Activated CD8-positive, alpha-beta memory T cell treated with anti-CD3 and anti-CD28 coated beads, Interleukin-2, amount 50 U/mL, for 24 hours (primary cell): ENCODE measurements around the gene PSMD13.
"Not testable (repeated sequence)": the region's sequence is repeated elsewhere in the genome, so short reads cannot be mapped to it uniquely, and the experiment has no call there.

Source experiments
- DNase-seq: peaks from one replicate; pipeline ENCODE4 v3.0.0-alpha.2; 2020; ENCODE audit errors: extremely low read depth

Gene PSMD13

DNA sequence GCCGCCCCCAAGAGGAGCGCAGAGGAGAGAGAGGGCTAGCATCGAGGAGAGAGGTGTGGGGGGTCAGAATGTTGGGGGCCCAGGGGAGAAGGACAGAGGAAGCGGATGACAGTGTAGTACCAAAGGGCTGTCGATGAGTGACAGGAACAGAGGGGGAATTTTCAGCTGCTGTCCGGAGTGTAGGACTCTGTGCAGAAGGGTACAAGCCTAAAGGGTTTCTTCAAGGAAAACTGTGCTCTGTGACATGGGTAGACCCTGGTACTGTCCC, 36.1 kb downstream of the PSMD13 start:
- DNase-seq, result no peak

DNA sequence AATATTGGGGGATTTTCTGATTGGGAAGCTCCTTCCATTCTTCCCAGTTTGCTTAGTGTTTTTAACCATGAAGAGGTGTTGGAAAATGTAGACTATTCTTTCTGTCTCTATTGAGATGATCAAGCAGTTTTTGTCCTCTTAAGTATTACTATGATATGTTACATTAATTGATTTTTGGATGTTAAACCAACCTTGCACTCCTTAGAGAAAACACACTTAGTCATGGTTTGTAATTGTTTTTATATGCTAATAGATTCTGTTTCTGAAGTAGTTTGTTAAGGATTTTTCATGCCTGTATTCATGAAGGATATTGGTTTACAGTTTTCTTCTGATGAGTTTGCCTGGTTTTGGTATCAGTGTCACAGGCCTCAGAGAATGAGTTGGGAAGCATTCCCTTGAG, 39.4 kb downstream of the PSMD13 start:
- DNase-seq, result no peak

DNA sequence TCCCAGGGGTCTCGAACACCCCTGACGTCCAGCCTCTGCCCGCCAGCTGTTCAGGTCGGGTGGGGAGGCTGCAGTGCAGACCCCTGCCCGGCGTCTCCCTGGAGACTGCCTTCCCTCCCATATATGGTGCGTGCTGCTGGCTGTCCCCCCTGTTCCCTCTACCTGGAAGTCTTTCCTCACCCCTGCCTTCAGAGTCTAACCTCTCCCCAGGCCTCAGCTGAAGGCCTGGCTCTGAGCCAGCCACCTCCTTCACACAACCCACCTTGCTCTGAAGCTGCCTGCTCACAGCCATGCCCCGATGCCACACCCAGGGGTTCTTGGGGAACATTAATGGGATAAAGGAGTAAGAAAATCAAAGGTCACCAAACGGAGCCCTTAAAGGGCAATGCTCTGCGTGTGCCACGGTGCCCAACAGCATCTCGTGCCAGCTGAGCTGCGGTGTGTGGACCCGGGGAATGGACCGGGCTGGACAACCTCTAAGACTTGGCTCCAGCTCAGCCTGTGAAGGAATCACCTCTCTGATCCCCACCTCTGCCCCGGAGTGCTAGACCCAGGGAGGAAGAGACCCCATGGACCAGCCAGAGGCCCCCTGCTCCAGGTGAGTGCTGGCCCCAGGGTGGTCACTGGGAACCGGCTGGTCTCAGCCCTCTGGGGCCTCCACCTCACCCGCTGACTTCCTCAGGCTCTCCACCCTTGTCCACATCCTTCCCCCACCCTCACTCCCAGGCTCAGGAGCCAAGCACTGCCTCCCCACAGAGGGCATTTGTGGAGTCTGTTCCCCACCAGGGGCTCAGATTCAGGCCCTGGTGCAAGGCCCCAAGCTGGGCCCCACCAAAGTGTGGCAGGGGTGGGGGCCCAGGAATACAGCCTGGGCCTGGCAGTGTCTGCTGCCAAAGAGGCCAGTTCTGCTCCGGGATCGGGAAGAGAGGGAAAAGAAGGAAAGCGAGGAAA, 41.5 kb downstream of the PSMD13 start, which contains the start of gene NLRP6:
Gene NLRP6, plus strand, starts transcription at position 407 of the 951 bp plus-strand sequence. Its CDS starts 163 bp downstream, at position 570.
- DNase-seq, result no peak

DNA sequence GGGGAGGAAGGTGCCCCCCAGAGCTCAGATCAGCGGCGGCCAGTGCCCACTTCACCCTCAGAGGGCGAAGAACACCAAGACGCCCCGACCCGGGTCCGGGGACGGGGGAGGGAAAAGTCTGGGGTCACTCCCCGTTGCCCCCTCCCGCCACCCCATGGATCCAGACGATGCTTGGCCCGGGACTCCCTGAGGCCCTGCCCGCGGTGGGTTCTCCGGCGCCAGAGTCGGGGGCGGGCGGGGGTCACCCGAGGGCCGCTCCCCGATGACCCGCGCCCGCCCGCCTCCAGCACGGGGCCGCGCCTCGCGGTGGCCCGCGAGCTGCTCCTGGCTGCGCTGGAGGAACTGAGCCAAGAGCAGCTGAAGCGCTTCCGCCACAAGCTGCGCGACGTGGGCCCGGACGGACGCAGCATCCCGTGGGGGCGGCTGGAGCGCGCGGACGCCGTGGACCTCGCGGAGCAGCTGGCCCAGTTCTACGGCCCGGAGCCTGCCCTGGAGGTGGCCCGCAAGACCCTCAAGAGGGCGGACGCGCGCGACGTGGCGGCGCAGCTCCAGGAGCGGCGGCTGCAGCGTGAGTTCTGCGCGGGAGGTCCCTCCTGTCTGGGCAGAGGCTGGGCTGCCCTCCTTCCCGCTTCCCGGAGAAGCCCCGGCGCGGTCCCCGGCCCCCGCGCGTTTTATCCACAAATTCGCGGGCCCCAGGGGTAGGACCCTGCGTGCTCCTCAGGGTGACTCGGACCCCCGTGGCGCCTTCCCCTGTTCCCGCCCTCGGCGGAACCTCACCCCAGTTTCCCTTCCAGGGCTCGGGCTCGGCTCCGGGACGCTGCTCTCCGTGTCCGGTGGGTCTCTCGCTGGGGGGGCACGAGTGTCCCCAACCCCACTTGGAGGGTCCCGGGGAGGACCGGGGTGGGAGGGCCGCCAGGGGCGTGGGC, 42.5 kb downstream of the PSMD13 start:
- DNase-seq, result no peak

DNA sequence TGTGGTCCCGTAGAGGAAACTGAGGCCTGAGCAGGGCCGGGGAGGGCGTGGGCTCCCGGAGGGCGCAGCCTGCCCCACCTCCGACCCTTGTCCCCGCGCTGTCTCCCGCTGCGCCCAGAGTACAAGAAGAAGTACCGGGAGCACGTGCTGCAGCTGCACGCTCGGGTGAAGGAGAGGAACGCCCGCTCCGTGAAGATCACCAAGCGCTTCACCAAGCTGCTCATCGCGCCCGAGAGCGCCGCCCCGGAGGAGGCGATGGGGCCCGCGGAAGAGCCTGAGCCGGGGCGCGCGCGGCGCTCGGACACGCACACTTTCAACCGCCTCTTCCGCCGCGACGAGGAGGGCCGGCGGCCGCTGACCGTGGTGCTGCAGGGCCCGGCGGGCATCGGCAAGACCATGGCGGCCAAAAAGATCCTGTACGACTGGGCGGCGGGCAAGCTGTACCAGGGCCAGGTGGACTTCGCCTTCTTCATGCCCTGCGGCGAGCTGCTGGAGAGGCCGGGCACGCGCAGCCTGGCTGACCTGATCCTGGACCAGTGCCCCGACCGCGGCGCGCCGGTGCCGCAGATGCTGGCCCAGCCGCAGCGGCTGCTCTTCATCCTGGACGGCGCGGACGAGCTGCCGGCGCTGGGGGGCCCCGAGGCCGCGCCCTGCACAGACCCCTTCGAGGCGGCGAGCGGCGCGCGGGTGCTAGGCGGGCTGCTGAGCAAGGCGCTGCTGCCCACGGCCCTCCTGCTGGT, 43.4 kb downstream of the PSMD13 start:
- DNase-seq, result no peak

DNA sequence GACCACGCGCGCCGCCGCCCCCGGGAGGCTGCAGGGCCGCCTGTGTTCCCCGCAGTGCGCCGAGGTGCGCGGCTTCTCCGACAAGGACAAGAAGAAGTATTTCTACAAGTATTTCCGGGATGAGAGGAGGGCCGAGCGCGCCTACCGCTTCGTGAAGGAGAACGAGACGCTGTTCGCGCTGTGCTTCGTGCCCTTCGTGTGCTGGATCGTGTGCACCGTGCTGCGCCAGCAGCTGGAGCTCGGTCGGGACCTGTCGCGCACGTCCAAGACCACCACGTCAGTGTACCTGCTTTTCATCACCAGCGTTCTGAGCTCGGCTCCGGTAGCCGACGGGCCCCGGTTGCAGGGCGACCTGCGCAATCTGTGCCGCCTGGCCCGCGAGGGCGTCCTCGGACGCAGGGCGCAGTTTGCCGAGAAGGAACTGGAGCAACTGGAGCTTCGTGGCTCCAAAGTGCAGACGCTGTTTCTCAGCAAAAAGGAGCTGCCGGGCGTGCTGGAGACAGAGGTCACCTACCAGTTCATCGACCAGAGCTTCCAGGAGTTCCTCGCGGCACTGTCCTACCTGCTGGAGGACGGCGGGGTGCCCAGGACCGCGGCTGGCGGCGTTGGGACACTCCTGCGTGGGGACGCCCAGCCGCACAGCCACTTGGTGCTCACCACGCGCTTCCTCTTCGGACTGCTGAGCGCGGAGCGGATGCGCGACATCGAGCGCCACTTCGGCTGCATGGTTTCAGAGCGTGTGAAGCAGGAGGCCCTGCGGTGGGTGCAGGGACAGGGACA, 44.1 kb downstream of the PSMD13 start:
- DNase-seq, result no peak

DNA sequence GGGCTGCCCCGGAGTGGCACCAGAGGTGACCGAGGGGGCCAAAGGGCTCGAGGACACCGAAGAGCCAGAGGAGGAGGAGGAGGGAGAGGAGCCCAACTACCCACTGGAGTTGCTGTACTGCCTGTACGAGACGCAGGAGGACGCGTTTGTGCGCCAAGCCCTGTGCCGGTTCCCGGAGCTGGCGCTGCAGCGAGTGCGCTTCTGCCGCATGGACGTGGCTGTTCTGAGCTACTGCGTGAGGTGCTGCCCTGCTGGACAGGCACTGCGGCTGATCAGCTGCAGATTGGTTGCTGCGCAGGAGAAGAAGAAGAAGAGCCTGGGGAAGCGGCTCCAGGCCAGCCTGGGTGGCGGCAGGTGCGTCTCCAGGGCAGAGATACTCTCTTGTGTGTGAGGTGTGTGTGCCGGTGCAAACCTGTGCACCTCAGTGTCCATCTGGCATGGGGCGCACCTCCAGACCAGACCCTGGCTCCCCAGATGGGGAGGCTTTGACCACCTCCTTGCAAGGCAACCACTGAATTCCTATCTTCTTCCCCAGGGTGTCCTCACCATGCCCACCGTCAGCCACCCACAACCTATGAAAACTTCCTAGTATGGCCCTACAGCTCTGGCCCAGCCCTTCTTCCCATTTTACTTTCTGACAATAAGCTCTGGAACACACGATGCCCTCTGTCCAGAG, 44.8 kb downstream of the PSMD13 start:
- DNase-seq, result no peak

DNA sequence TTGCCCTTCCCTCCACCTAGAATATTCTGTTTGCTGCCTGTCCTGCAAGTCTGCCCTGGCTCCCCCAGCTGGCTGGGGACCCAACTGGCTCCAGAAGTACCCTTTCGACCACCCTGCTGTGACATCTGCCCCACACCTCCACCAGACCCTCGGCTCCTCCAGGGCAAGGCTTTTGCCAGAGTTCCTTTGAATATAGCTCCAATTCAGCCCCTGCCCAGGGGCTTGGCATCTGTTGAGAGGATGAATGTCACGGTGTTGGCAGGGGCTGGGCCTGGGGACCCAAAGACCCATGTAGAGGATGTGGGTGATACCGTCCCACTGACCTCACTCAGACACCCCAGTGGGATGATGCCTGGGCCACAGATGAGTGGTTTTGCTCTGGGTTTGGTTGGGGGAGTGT, 45.4 kb downstream of the PSMD13 start:
- no peak for DNase-seq

DNA sequence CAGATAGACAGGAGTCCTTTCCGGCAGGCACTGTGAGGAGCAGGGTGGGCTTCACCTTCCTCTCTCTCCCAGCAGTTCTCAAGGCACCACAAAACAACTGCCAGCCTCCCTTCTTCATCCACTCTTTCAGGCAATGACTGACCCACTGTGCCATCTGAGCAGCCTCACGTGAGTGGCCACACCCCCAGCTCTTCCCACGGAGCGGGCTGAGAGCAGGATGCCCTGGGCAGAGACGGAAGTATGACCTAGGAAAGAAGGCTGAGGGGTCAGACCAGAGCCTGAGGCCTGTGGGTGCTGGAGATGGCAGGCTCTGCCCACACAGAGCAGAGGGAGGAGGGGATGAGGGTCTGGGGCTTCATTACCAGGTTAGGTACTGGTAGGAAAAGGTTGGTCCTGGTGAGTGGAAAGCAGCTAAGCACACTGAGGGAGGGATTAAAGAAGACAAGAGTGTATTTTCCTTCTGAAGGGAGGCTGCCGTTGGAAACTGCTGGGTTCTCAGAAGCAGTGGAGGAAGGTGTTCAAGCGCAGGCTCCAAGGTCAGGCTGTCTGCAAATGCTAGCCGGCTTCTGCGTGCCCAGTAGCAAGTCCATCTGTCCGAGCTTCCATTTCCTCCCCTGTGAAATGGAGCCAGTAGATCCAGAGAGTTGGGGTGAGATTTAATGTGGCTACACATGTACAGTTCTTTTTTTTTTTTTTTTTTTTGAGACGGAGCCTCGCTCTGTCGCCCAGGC, 46.0 kb downstream of the PSMD13 start:
- DNase-seq, result no peak

DNA sequence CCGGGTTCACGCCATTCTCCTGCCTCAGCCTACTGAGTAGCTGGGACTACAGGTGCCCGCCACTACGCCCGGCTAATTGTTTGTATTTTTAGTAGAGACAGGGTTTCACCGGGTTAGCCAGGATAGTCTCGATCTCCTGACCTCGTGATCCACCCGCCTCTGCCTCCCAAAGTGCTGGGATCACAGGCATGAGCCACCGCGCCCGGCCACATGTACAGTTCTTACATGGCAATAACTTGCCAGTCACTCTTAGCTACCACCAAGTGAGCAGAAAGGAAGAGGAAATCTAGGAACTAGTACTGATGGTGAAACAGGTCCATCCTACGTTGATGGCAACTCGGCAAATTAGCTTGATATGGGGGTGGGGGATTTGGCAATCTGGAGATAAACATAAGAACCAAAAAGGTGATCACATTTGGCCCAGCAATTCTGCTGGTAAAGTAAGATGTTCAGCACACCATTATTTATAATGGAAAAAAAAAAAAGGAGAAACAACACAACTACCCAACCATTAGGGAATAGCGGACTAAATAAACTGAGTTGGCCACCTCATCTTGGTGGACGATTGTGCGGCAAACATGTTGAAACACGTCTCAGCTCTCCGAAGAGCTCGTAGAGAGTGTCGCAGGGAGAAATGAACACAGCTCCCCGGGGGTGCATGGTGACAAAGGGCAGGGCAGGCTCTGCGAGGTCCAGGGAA, 46.8 kb downstream of the PSMD13 start:
- no peak for DNase-seq

DNA sequence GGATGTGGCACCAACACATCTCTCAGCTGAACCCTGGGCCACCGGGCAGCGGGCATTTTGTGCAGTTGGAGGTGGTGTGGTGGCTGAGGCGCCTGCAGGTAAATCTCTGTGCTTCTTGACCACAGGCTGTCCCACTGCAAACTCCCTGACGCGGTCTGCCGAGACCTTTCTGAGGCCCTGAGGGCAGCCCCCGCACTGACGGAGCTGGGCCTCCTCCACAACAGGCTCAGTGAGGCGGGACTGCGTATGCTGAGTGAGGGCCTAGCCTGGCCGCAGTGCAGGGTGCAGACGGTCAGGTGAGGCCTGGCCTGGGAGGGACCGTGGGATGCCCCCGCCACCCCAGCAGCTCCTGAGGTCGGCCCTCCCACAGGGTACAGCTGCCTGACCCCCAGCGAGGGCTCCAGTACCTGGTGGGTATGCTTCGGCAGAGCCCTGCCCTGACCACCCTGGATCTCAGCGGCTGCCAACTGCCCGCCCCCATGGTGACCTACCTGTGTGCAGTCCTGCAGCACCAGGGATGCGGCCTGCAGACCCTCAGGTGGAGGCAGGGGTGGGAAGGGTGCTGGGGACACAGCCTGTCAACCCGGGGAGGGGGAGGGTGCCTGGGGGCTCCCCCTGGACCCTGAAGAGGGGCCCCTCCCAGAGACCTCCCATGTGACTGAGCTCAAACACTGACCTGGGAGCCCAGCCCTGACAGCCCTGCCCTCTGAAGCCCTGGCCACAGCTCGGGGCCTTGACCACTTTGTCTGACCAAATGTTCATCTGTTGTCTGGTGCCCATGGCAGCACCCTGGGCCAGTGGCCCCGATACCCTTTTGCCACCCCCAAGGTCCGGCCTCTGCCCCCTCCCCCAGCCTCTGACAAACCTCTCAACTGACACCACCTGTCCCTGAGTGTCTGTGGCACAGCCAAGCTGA, 47.6 kb downstream of the PSMD13 start:
- no peak for DNase-seq

DNA sequence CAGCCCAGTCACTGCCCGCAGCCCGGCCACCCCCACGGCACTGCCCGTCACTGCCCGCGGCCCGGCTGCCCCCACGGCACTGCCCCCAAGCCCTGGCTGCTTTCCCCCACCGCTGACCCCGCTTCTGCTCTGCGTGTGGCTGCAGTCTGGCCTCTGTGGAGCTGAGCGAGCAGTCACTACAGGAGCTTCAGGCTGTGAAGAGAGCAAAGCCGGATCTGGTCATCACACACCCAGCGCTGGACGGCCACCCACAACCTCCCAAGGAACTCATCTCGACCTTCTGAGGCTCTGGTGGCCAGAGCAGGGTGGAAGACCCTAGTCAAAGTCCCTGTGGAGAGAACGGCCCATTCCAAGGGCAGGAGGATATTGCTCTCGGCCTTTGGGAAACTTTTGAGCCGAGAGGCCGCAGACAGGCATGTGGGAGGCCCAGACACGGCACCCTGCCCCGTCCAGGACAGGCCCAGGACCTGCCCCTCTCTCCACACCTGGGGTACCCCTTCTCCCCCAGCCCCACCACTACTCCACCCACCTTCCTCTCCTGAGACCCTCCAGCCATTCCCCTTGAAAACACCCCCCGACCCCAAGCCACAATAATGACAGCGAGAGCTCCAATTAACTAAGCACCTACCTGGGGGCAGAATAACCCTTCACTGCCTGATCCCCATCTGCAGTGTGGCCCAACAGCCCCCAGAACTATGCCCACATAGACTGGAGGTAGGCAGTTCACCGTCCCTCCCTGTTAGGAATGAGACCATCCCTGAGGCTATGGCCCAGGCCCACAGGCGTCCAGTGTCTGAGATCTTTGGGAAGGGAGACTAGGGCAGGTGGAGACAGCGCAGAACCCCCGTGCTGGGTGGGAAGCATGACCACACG, 48.5 kb downstream of the PSMD13 start:
- no peak for DNase-seq

DNA sequence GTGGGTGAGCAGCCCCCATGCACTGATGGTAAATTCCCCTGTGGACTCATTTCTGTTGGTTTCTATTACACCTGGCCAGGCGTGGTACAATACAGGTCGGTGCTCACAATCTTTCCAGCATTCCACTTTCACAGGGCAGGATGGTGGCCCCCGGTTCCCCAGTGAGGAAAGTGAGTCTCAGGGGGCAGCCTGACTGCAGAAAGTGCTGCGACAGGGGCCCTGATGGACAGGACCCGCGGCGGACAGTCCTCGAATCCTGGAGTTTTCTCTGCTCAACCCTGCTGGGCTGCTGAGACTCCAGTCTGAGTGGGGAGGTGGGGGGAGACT, 49.1 kb downstream of the PSMD13 start:
- no peak for DNase-seq

DNA sequence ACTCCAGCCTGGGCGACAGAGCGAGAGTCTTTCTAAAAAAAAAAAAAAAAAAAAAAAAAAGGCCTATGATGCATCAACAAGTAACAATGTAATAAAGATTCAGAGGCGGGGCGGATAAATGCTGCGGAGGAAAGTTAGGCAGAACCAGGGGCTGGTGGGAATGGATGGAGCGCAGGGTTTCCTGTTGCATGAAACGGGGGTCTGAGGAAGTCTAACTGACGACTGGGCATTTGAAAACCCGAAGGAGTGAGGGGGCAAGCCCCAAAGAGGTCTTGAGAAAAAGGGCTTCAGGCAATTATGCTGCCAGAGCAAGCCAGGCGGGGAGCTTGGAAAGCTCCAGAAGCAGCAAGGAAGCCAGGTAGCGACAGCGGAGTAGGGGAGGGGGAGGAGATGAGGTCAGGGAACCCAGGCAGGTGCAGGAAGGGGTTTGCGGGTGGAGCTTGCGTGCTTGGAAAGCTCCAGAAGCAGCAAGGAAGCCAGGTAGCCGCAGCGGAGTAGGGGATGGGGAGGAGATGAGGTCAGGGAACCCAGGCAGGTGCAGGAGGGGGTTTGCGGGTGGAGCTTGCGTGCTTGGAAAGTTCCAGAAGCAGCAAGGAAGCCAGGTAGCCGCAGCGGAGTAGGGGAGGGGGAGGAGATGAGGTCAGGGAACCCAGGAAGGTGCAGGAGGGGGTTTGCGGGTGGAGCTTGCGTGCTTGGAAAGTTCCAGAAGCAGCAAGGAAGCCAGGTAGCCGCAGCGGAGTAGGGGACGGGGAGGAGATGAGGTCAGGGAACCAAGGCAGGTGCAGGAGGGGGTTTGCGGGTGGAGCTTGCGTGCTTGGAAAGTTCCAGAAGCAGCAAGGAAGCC, 50.4 kb downstream of the PSMD13 start:
- DNase-seq, result not testable (repeated sequence)

DNA sequence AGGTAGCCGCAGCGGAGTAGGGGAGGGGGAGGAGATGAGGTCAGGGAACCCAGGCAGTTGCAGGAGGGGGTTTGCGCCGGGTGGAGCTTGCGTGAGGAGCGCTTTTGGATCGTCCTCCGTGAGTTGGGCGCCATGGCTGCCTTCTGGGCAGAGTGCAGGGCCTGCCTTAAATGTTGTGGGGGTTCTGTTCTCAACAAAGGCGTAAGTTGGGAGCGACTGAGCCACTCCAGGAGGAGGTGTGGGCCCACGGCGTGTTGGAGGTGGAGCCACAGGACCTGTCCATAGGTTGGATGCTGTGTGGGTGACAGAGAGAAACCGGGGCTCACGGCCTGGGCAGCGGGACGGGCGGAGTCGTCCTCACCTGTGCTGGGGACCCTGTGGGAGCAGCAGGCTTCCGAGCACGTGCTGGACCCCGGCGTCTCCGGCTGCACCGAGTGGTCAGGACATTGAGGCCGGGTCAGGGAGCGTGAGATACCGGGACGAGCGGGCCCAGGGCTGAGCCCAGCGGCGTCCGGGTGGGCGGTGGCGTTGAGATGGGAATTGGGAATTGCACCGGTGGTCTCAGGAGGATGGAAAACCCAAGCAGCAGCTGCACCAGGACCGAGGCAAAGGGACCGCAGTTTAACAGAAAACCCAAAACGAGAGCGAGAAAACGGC, 51.2 kb downstream of the PSMD13 start:
- DNase-seq, result no peak
